ENCODE measurements around the gene PRKCH. TPM values are rescaled to one million over a fixed set of nuclear protein-coding genes. Genes with fewer than 3 reads are reported as not detected.

PRKCH gene
- total and polyA plus RNA-seq, 10 of the 15 experiments (the other 5 are each of a cell fraction or from before 2014, with no cell fraction given), result 10.7 to 140 (median 33.2) TPM

- no peak for ATAC-seq
- BruUV-seq (replicated peaks), result no TSS peak
- TF ChIP-seq ESRRA (IDR thresholded peaks at IDR 0.05; ENCODE audit: low read length), result no peak
- no peak for TF ChIP-seq SUZ12 (IDR thresholded peaks at IDR 0.05; ENCODE audit: unreplicated experiment)
- TF ChIP-seq MYC (IDR thresholded peaks at IDR 0.05; ENCODE audit: insufficient read depth, insufficient read length, insufficient replicate concordance, low read length, severe bottlenecking), result no peak
- TF ChIP-seq, protein P1, sequence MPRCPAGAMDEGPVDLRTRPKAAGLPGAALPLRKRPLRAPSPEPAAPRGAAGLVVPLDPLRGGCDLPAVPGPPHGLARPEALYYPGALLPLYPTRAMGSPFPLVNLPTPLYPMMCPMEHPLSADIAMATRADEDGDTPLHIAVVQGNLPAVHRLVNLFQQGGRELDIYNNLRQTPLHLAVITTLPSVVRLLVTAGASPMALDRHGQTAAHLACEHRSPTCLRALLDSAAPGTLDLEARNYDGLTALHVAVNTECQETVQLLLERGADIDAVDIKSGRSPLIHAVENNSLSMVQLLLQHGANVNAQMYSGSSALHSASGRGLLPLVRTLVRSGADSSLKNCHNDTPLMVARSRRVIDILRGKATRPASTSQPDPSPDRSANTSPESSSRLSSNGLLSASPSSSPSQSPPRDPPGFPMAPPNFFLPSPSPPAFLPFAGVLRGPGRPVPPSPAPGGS (IDR thresholded peaks at IDR 0.05; ENCODE audit: borderline replicate concordance, insufficient read depth, low read depth, low read length, poor library complexity, severe bottlenecking), result no peak
- no peak for TF ChIP-seq ZNF207 (IDR thresholded peaks at IDR 0.05; ENCODE audit: borderline replicate concordance)
- no peak for TF ChIP-seq SIX5 (IDR thresholded peaks at IDR 0.05; ENCODE audit: low read depth, low read length, severe bottlenecking)
- TF ChIP-seq ATF7 (IDR thresholded peaks at IDR 0.05; ENCODE audit: low read depth), result no peak
- Histone ChIP-seq H3K9me3 (replicated peaks; ENCODE audit: control insufficient read depth, insufficient read depth, low read length) (no peaks in the 10 kb centered on the region), H3K4me2 (ENCODE audit: control insufficient read depth, insufficient read depth) (no peak overlapping the region), H3K4me1 (ENCODE audit: control insufficient read depth, insufficient read depth, low read length) (peaks cover 30% of the 10 kb centered on the region), H3K4me3 (no peak overlapping the region), H3K27me3 (replicated peaks in 1 of 2; ENCODE audit: control insufficient read depth in 2 of 2, insufficient read depth in 2 of 2, low read length in 1 of 2) (no peaks in the 10 kb centered on the region), H4K20me1 (ENCODE audit: control insufficient read depth, insufficient read depth) (no peaks in the 10 kb centered on the region), H2AFZ (ENCODE audit: control insufficient read depth, low read depth, low read length) (no peak overlapping the region), H3K27ac (ENCODE audit: control insufficient read depth, insufficient read depth) (no peak overlapping the region), H3K36me3 (ENCODE audit: control insufficient read depth in 2 of 2, insufficient read depth in 2 of 2, low read length in 1 of 2) (peaks cover 2 to 8% of the 10 kb centered on the region in 2 experiments; a peak in 2 of 4 replicates), H3K79me2 (ENCODE audit: control insufficient read depth, insufficient read depth, low read length) (peaks cover 3% of the 10 kb centered on the region; the same call in 1 of the 2 replicates), H3K9ac (ENCODE audit: control insufficient read depth, insufficient read depth, low read length) (no peak overlapping the region)
- ChIA-PET POLR2A (no interaction called here), CTCF (interaction anchor here (0.7 to 2.9 kb wide), 6 partner anchors 9 to 338 kb away, joined by 3 to 18 read pairs (median 4); no protein-coding TSS in a partner anchor), RAD21 (ENCODE audit: unreplicated experiment) (interaction anchor here (0.6 to 2.2 kb wide), 4 partner anchors 18 to 269 kb away, joined by 3 to 10 read pairs (median 4); no protein-coding TSS in a partner anchor), SMC1A (ENCODE audit: uncharacterized antibody, unreplicated experiment) (interaction anchor here (0.6 to 3.1 kb wide), 15 partner anchors 8 to 338 kb away, joined by 3 to 11 read pairs (median 4); no protein-coding TSS in a partner anchor)
- in situ Hi-C loops (cut with MboI) (no loop called here), intact Hi-C loops (cut with micrococcal nuclease; ENCODE audit: unreplicated experiment) (no loop called here)
- WGBS (ENCODE audit: insufficient coverage, insufficient replicate concordance, low lambda C conversion rate, missing lambda C conversion rate), result 71% methylated on average over 7 of the region's 7 CpGs
- no peak for FAIRE-seq
- DNase-seq (ENCODE audit: low read depth, low spot score), result no peak
These were observed 178.6 kb downstream of the PRKCH start for GRCh38 chr14:61499991-61500390.

Measured in GM12878 (cell line).